Kidney (tissue), 14 donors: ENCODE measurements around the gene BCL2A1. TPM values are rescaled to one million over a fixed set of nuclear protein-coding genes. Genes with fewer than 3 reads are reported as not detected.
"Not testable (repeated sequence)": the region's sequence is repeated elsewhere in the genome, so short reads cannot be mapped to it uniquely, and the experiment has no call there.

Experiments used
- DNase-seq, 5 donors: peaks; one replicate each; pipeline ENCODE4 v3.0.0-alpha.2; 2013 to 2020
- FAIRE-seq: peaks from 2 replicates; lab custom pipeline; 2012; peaks lifted over from hg19 to GRCh38; lab: Jason Lieb, UNC
- H3K27ac ChIP-seq, 2 donors: one replicate each; pipeline ENCODE4 v1.7.0; 2013; ENCODE audit warnings: low read depth in 2 of 2, low read length in 2 of 2, inconsistent platforms in 1 of 2
- H3K27me3 ChIP-seq: one replicate; pipeline ENCODE4 v1.7.1; 2013; ENCODE audit warnings: low read length, inconsistent platforms; ENCODE audit not compliant: control insufficient read depth, insufficient read depth
- H3K36me3 ChIP-seq, 3 donors: one replicate each; pipeline versions ENCODE4 v1.7.0 to v1.7.1; 2013; ENCODE audit warnings: low read length in 3 of 3, control low read depth in 1 of 3, inconsistent platforms in 1 of 3; ENCODE audit not compliant: insufficient read depth in 3 of 3, control insufficient read depth in 2 of 3
- H3K4me1 ChIP-seq, 3 donors: one replicate each; pipeline versions ENCODE4 v1.7.0 to v1.7.1; 2013; ENCODE audit warnings: low read length in 3 of 3, inconsistent platforms in 1 of 3, low read depth in 1 of 3; ENCODE audit not compliant: control insufficient read depth in 2 of 3, insufficient read depth in 2 of 3
- H3K4me3 ChIP-seq, 3 donors: one replicate each; pipeline versions ENCODE4 v1.7.0 to v1.8.1; 2013; ENCODE audit warnings: low read length in 3 of 3, control low read depth in 1 of 3, inconsistent platforms in 1 of 3
- H3K9ac ChIP-seq, 3 donors: one replicate each; pipeline versions ENCODE4 v1.7.0 to v1.7.1; 2013; ENCODE audit warnings: low read length in 3 of 3, control low read depth in 1 of 3, inconsistent platforms in 1 of 3
- H3K9me3 ChIP-seq, 3 donors: one replicate each; pipeline versions ENCODE4 v1.7.0 to v1.7.1; 2013; ENCODE audit warnings: low read length in 3 of 3, control low read depth in 1 of 3, inconsistent platforms in 1 of 3; ENCODE audit not compliant: control insufficient read depth in 2 of 3, insufficient read depth in 1 of 3
- CTCF ChIP-seq: IDR thresholded peaks from 3 replicates; pipeline ENCODE4 v1.5.1; 2012; ENCODE audit warnings: mild to moderate bottlenecking, moderate library complexity, borderline replicate concordance; ENCODE audit not compliant: insufficient read depth; ENCODE audit errors: extremely low read depth
- intact Hi-C: fragments of 100-400 bp; cut with DNase I; formaldehyde crosslinking; loops from one replicate; pipeline ENCODE4 v1.11.1; 2022
- polyA plus RNA-seq: library from polyadenylated mRNA; stranded (reverse); fragments of 350-450 nt; fragmentation: Illumina TruSeq; extraction: RNeasy Lipid Tissue Mini Kit (QIAGEN cat#74804); gene quantifications from one replicate; pipeline ENCODE4 v1.2.3, GENCODE V29; 2014; ENCODE audit warnings: low read depth, low replicate concordance; ENCODE audit not compliant: insufficient read depth
- total RNA-seq: library from RNA; stranded (reverse); fragmentation: NEBNext Ultra II Directional; extraction: Animal tissue kit (Norgen Biotek cat#: 25700); gene quantifications from one replicate; pipeline ENCODE4 v1.2.1, GENCODE V29; 2021
- donor health status: control.
- donor health status: control.
- donor health status: control.
- donor health status: control.
- donor health status: control.
- donor health status: DM: yes; HTN: yes; CAD: no.
- donor health status: Normal renal cell carcinoma (clear cell type).

Gene BCL2A1
- total and polyA plus RNA-seq, 2 donors from 2014 or later = 0.67 to 2.4 TPM

GRCh38 chr15:80015156-80015555 is 44.2 kb upstream of the BCL2A1 start:
- intact Hi-C loops = no loop called here

GRCh38 chr15:80014186-80014585 is 43.2 kb upstream of the BCL2A1 start:
- H3K27me3 ChIP-seq, intact Hi-C loops, H3K4me3 ChIP-seq, H3K27ac ChIP-seq, DNase-seq, H3K4me1 ChIP-seq, FAIRE-seq, H3K9me3 ChIP-seq, H3K36me3 ChIP-seq, H3K9ac ChIP-seq: not testable (repeated sequence)

More at GRCh38 chr15:80015156-80015555, 44.2 kb upstream of the BCL2A1 start:
- TF ChIP-seq CTCF = no peak
- no peak overlapping the region for H3K4me3 ChIP-seq
- DNase-seq (no peak), FAIRE-seq (no peak)
- H3K27me3 ChIP-seq = no peaks in the 10 kb centered on the region
- H3K27ac ChIP-seq = no peak overlapping the region
- no peaks in the 10 kb centered on the region for H3K4me1 ChIP-seq
- no peaks in the 10 kb centered on the region for H3K9me3 ChIP-seq
- H3K36me3 ChIP-seq = no peaks in the 10 kb centered on the region
- no peak overlapping the region for H3K9ac ChIP-seq

GRCh38 chr15:80012060-80012726 is 41.2 kb upstream of the BCL2A1 start:
- Histone ChIP-seq H3K36me3 (no peaks in the 10 kb centered on the region), H3K27me3 (no peaks in the 10 kb centered on the region), H3K4me3 (no peak overlapping the region), H3K9ac (no peak overlapping the region), H3K27ac (no peak overlapping the region), H3K4me1 (no peaks in the 10 kb centered on the region), H3K9me3 (no peaks in the 10 kb centered on the region)
- no peak for FAIRE-seq
- intact Hi-C loops = no loop called here
- DNase-seq = no peak
- no peak for TF ChIP-seq CTCF

- H3K4me1 ChIP-seq = no peaks in the 10 kb centered on the region
- FAIRE-seq = no peak
- DNase-seq = no peak
- H3K9ac ChIP-seq = no peak overlapping the region
- H3K27me3 ChIP-seq = no peaks in the 10 kb centered on the region
- H3K9me3 ChIP-seq = no peaks in the 10 kb centered on the region
- no peak overlapping the region for H3K27ac ChIP-seq
- no peaks in the 10 kb centered on the region for H3K36me3 ChIP-seq
- H3K4me3 ChIP-seq = no peak overlapping the region
- TF ChIP-seq CTCF = no peak
- intact Hi-C loops = no loop called here
Measured at GRCh38 chr15:80011596-80011995, 40.6 kb upstream of the BCL2A1 start.

GRCh38 chr15:80011041-80011523 is 40.1 kb upstream of the BCL2A1 start:
- FAIRE-seq, H3K9ac ChIP-seq, H3K27me3 ChIP-seq, H3K27ac ChIP-seq, DNase-seq, H3K4me1 ChIP-seq, H3K4me3 ChIP-seq, H3K36me3 ChIP-seq, intact Hi-C loops, H3K9me3 ChIP-seq: not testable (repeated sequence)
